Measurements from ENCODE around the gene PAX6.

Gene PAX6

GRCh38 chr11:31795706-31796498, 15.2 kb downstream of the PAX6 start:
- ATAC-seq: no peak

GRCh38 chr11:31794548-31794947, 16.6 kb downstream of the PAX6 start:
- TF ChIP-seq ZNF565 (CRISPR knock-in tag; conservative IDR thresholded peaks at IDR 0.05; ENCODE audit: low read depth): no peak
- no peak for TF ChIP-seq ZFP30 (CRISPR knock-in tag; IDR thresholded peaks at IDR 0.05)
- TF ChIP-seq CSRNP3 (CRISPR knock-in tag; IDR thresholded peaks at IDR 0.05): no peak
- no peak for TF ChIP-seq TOX (CRISPR knock-in tag; IDR thresholded peaks at IDR 0.05; ENCODE audit: borderline replicate concordance)
- TF ChIP-seq ZC3H10 (CRISPR knock-in tag; IDR thresholded peaks at IDR 0.05): no peak
- TF ChIP-seq OSR1 (CRISPR knock-in tag; IDR thresholded peaks at IDR 0.05): no peak
- TF ChIP-seq GLIS3 (CRISPR knock-in tag; IDR thresholded peaks at IDR 0.05): no peak
- no peak for TF ChIP-seq ESRRG (CRISPR knock-in tag; IDR thresholded peaks at IDR 0.05)
- TF ChIP-seq ZNF70 (CRISPR knock-in tag; IDR thresholded peaks at IDR 0.05): no peak
- no peak for TF ChIP-seq ZNF8 (CRISPR knock-in tag; IDR thresholded peaks at IDR 0.05)
- no peak for TF ChIP-seq CSDC2 (CRISPR knock-in tag; IDR thresholded peaks at IDR 0.05)
- no peak for TF ChIP-seq CREB5 (CRISPR knock-in tag; IDR thresholded peaks at IDR 0.05; ENCODE audit: low read depth)
- no peak for TF ChIP-seq BACH2 (CRISPR knock-in tag; IDR thresholded peaks at IDR 0.05; ENCODE audit: borderline replicate concordance)
- TF ChIP-seq RARB (CRISPR knock-in tag; IDR thresholded peaks at IDR 0.05): no peak
- no peak for ATAC-seq

More at GRCh38 chr11:31795706-31796498, 15.2 kb downstream of the PAX6 start:
- TF ChIP-seq GLIS3 (CRISPR knock-in tag; IDR thresholded peaks at IDR 0.05): no peak
- TF ChIP-seq ARNTL (CRISPR knock-in tag; IDR thresholded peaks at IDR 0.05; ENCODE audit: borderline replicate concordance, low read depth): no peak
- TF ChIP-seq CSDC2 (CRISPR knock-in tag; IDR thresholded peaks at IDR 0.05): no peak
- no peak for TF ChIP-seq BACH2 (CRISPR knock-in tag; IDR thresholded peaks at IDR 0.05; ENCODE audit: borderline replicate concordance)
- no peak for TF ChIP-seq TOX (CRISPR knock-in tag; IDR thresholded peaks at IDR 0.05; ENCODE audit: borderline replicate concordance)
- TF ChIP-seq OSR1 (CRISPR knock-in tag; IDR thresholded peaks at IDR 0.05): no peak
- no peak for TF ChIP-seq PPARA (CRISPR knock-in tag; IDR thresholded peaks at IDR 0.05; ENCODE audit: borderline replicate concordance)
- TF ChIP-seq POU6F1 (CRISPR knock-in tag; IDR thresholded peaks at IDR 0.05; ENCODE audit: borderline replicate concordance, low read depth): no peak
- no peak for TF ChIP-seq ZNF70 (CRISPR knock-in tag; IDR thresholded peaks at IDR 0.05)
- no peak for TF ChIP-seq CSRNP3 (CRISPR knock-in tag; IDR thresholded peaks at IDR 0.05)
- no peak for TF ChIP-seq PATZ1 (CRISPR knock-in tag; IDR thresholded peaks at IDR 0.05; ENCODE audit: borderline replicate concordance)
- TF ChIP-seq ZFP30 (CRISPR knock-in tag; IDR thresholded peaks at IDR 0.05): no peak
- TF ChIP-seq TSHZ2 (CRISPR knock-in tag; IDR thresholded peaks at IDR 0.05): no peak
- no peak for TF ChIP-seq TCF4 (CRISPR knock-in tag; IDR thresholded peaks at IDR 0.05; ENCODE audit: borderline replicate concordance)
- no peak for TF ChIP-seq RARB (CRISPR knock-in tag; IDR thresholded peaks at IDR 0.05)
